Measurements from ENCODE around the gene VAV3.
"Not testable (repeated sequence)": the region's sequence is repeated elsewhere in the genome, so short reads cannot be mapped to it uniquely, and the experiment has no call there.

VAV3 gene

DNA sequence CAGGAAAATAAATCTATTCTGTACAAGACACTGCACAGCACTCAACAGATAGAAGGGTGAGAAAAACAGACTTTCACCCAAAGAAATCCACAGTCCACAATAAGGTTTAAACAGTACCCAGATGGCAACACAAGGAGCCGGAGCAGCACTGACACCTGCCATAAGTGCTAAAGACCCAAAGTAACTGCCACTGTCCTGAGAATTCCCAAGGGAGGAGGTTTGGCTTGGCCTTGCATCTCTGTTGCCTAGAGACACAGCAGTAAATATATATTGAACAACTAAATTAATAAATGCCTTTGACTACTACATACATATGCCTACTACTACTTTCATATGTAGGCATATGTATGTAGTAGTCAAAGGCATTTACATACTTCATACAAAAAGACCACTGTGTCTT lies 68.0 kb downstream of the VAV3 start:
- Histone ChIP-seq H3K4me1 (peaks cover 65 to 78% (median 74%) of the 10 kb centered on the region in 10 experiments), H3K9me3 (replicated peaks in 1 of 11) (peaks cover 12 to 26% (median 22%) of the 10 kb centered on the region in 11 experiments), H4K20me1 (no peaks in the 10 kb centered on the region; a peak in 1 of 22 replicates), H3K27ac (peak overlapping the region in 10 of 11 experiments; percentile 18 to 76 (median 66); a peak in 18 of 22 replicates), H3K36me3 (peaks cover 0 to 22% (median 16%) of the 10 kb centered on the region in 11 experiments; a peak in 19 of 22 replicates), H3K9ac (peak overlapping the region in 7 of 11 experiments; percentile 6 to 65 (median 38); a peak in 11 of 22 replicates), H3K4me3 (peak overlapping the region in 5 of 10 experiments; percentile 18 to 42 (median 30); a peak in 6 of 20 replicates), H3K27me3 (no peaks in the 10 kb centered on the region), H3K4me2 (peak overlapping the region; percentile 72 to 96 (median 84))
- TF ChIP-seq Cebpa-rat (IDR thresholded peaks at IDR 0.05): no peak

- H3K9me3 ChIP-seq (replicated peaks in 1 of 11): peaks cover 12 to 31% (median 28%) of the 10 kb centered on the region in 11 experiments
- H3K4me1 ChIP-seq: peaks cover 65 to 72% (median 71%) of the 10 kb centered on the region in 10 experiments
- peak overlapping the region in 7 of 11 experiments; percentile 35 to 76 (median 67); a peak in 9 of 22 replicates for H3K27ac ChIP-seq
- no peak for TF ChIP-seq Cebpa-rat (IDR thresholded peaks at IDR 0.05)
- H3K4me2 ChIP-seq: peak overlapping the region; percentile 72 to 96 (median 84); a peak in 20 of 22 replicates
- H3K27me3 ChIP-seq: no peaks in the 10 kb centered on the region
- H3K9ac ChIP-seq: peak overlapping the region in 1 of 11 experiments; percentile 65; a peak in 1 of 22 replicates
- no peaks in the 10 kb centered on the region; a peak in 1 of 22 replicates for H4K20me1 ChIP-seq
- H3K4me3 ChIP-seq: 0 out of 20 replicates have a peak overlapping the region, but pooled peaks of 1 of the 10 experiments have one; percentile 42
- H3K36me3 ChIP-seq: peaks cover 0 to 28% (median 17%) of the 10 kb centered on the region in 11 experiments; a peak in 19 of 22 replicates
These were observed 68.6 kb downstream of the VAV3 start for GRCh38 chr1:107896401-107896800.

- peaks cover 12 to 37% (median 32%) of the 10 kb centered on the region in 11 experiments for H3K9me3 ChIP-seq (replicated peaks in 1 of 11)
- no peak overlapping the region for H3K9ac ChIP-seq
- H3K4me1 ChIP-seq: peaks cover 58 to 66% (median 63%) of the 10 kb centered on the region in 10 experiments
- peak overlapping the region in 8 of 11 experiments; percentile 22 to 57 (median 34); a peak in 9 of 22 replicates for H3K27ac ChIP-seq
- no peaks in the 10 kb centered on the region; a peak in 1 of 22 replicates for H4K20me1 ChIP-seq
- no peaks in the 10 kb centered on the region for H3K27me3 ChIP-seq
- peak overlapping the region; percentile 40 to 88 (median 78) for H3K4me2 ChIP-seq
- H3K36me3 ChIP-seq: peaks cover 0 to 35% (median 17%) of the 10 kb centered on the region in 11 experiments; a peak in 19 of 22 replicates
- H3K4me3 ChIP-seq: no peak overlapping the region
- no peak for TF ChIP-seq Cebpa-rat (IDR thresholded peaks at IDR 0.05)
These were observed 69.4 kb downstream of the VAV3 start for GRCh38 chr1:107895403-107896191.

DNA sequence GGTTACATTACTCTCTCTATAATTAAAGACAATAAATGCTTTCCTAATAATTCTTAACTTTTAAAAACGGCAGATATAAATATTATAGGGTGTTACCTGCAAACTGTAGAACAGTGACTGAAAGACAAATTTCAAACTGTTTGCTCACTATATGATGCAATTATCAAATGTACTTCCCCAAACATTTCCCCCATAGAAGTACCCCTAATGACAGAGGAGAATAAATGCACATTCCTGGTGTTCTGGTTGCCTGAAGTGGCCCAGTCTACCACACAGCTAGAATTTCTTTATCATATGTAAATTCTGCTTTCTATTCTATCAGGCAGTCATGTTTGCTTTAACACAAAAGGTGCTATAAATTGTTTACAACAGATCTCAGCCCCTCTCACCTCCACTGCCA lies 70.4 kb downstream of the VAV3 start:
- Histone ChIP-seq H3K4me1 (peaks cover 48 to 59% (median 54%) of the 10 kb centered on the region in 10 experiments), H3K36me3 (peaks cover 0 to 36% (median 17%) of the 10 kb centered on the region in 11 experiments; a peak in 19 of 22 replicates), H3K9me3 (replicated peaks in 1 of 11) (peaks cover 12 to 43% (median 32%) of the 10 kb centered on the region in 11 experiments), H3K4me2 (peak overlapping the region; percentile 4 to 88 (median 78); a peak in 18 of 22 replicates), H3K9ac (0 out of 22 replicates have a peak overlapping the region, but pooled peaks of 1 of the 11 experiments have one; percentile 3), H3K4me3 (no peak overlapping the region), H3K27ac (peak overlapping the region in 7 of 11 experiments; percentile 12 to 57 (median 34); a peak in 9 of 22 replicates), H3K27me3 (no peaks in the 10 kb centered on the region), H4K20me1 (no peaks in the 10 kb centered on the region; a peak in 1 of 22 replicates)
- TF ChIP-seq Cebpa-rat (IDR thresholded peaks at IDR 0.05): 0 out of 22 replicates have a peak, but pooled peaks of 2 of the 11 experiments have one; percentile 21 to 25

DNA sequence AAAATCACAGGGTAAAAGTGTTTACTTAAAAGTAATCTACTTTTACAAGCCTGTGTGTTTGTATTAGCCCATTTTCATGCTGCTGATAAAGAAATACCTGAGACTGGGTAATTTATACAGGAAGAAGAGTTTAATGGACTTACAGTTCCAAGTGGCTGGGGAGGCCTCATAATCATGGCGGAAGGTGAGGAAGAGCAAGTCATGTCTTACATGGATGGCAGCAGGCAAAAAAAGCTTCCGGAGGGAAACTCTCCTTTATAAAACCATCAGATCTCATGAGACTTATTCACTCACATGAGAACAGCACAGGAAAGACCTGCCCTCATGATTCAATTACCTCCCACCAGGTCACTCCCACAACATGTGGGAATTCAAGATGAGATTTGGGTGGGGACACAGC lies 71.6 kb downstream of the VAV3 start:
- peak overlapping the region in 2 of 10 experiments; percentile 14 to 23; a peak in 2 of 20 replicates for H3K4me3 ChIP-seq
- not testable (repeated sequence) for H3K9ac ChIP-seq, H3K4me2 ChIP-seq, H3K27ac ChIP-seq, H3K27me3 ChIP-seq, H4K20me1 ChIP-seq
- H3K9me3 ChIP-seq (replicated peaks in 1 of 11): peaks cover 12 to 56% (median 36%) of the 10 kb centered on the region in 11 experiments
- H3K36me3 ChIP-seq: peaks cover 0 to 42% (median 17%) of the 10 kb centered on the region in 11 experiments; a peak in 19 of 22 replicates
- peaks cover 37 to 46% (median 41%) of the 10 kb centered on the region in 10 experiments for H3K4me1 ChIP-seq

DNA sequence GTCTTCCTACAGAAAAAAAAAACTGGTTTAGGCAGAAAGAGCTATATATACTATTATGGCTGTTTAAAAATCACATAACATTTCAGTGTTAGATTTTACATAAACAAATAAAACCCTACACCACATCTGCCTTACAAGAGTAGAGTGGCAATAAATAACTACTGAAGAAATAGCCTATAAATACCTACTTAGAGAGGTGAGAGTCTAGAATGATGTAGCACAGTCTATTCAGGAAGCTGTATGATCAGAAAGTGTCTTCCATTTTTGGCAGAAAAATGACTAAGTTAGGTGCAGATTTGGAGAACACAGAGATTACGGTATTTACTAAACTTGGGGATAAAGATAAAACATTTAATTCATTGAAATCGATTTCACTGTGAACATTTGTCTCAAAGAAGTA lies 75.5 kb downstream of the VAV3 start:
- H3K27me3 ChIP-seq: no peaks in the 10 kb centered on the region
- no peak overlapping the region for H3K9ac ChIP-seq
- no peak overlapping the region for H3K4me3 ChIP-seq
- peaks cover under 1 to 8% (median 3%) of the 10 kb centered on the region in 10 experiments; a peak in 17 of 20 replicates for H3K4me1 ChIP-seq
- no peak for TF ChIP-seq Cebpa-rat (IDR thresholded peaks at IDR 0.05)
- no peaks in the 10 kb centered on the region for H4K20me1 ChIP-seq
- peaks cover 0 to 63% (median 17%) of the 10 kb centered on the region in 11 experiments; a peak in 19 of 22 replicates for H3K36me3 ChIP-seq
- no peak overlapping the region for H3K4me2 ChIP-seq
- peaks cover 12 to 77% (median 51%) of the 10 kb centered on the region in 11 experiments for H3K9me3 ChIP-seq (replicated peaks in 1 of 11)
- no peak overlapping the region for H3K27ac ChIP-seq

DNA sequence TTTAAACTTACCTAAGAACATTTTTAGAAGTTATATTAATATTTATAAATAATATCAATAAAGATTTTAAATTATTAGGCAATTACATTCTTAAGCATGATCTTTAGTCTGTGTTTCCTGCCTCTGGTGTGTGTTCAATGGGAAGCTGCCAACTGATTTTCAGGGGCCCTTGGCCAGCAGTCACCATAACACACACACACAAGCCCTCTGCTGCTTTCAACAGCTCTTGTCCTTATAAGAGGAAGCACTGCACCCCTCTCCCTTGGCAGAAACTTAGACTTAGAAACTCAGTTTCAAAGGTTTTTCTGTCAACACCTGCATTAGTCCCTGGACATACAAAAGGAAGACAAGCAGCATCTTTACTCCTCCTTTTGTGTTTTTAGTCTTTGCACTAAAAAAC lies 81.4 kb downstream of the VAV3 start:
- Histone ChIP-seq H3K9ac (no peak overlapping the region), H3K27ac (no peak overlapping the region), H3K27me3 (no peaks in the 10 kb centered on the region), H4K20me1 (peaks cover 0 to 13% (median 0%) of the 10 kb centered on the region in 11 experiments; a peak in 1 of 22 replicates), H3K4me1 (peaks cover 0 to 21% (median 6%) of the 10 kb centered on the region in 10 experiments; a peak in 13 of 20 replicates), H3K4me3 (no peak overlapping the region), H3K9me3 (replicated peaks in 1 of 11) (peaks cover 0 to 38% (median 13%) of the 10 kb centered on the region in 11 experiments; a peak in 13 of 22 replicates), H3K36me3 (peaks cover 0 to 43% (median 0%) of the 10 kb centered on the region in 11 experiments; a peak in 7 of 22 replicates), H3K4me2 (peak overlapping the region in 3 of 11 experiments; percentile 1 to 25 (median 2); a peak in 3 of 22 replicates)
- no peak for TF ChIP-seq Cebpa-rat (IDR thresholded peaks at IDR 0.05)

DNA sequence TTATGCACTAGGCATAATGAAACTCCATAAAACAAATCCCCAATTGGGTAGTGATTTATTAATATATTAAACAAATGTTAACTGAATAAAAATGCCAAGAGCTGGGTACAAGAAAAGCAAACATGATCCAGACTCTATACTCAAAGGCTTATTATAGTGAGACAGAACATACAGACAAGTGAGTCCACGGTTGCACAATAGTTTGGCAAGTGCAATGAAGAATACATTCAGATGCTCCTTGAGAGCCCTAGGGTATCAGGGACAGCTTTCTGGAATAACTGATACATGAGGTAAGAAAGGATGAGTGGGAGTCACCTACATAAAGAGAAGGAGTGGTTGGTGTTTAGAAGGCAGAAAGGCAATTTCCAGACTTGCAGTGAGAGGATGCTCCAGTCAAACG lies 85.1 kb downstream of the VAV3 start:
- H3K27ac ChIP-seq: no peak overlapping the region
- no peaks in the 10 kb centered on the region for H3K27me3 ChIP-seq
- peak overlapping the region in 2 of 11 experiments; percentile 14 to 16; a peak in 1 of 22 replicates for H3K4me2 ChIP-seq
- peaks cover 0 to 40% (median 26%) of the 10 kb centered on the region in 11 experiments; a peak in 16 of 22 replicates for H3K9me3 ChIP-seq (replicated peaks in 1 of 11)
- peak in 3 of 11 experiments; percentile 8 to 29 (median 14); a peak in 2 of 22 replicates for TF ChIP-seq Cebpa-rat (IDR thresholded peaks at IDR 0.05)
- peaks cover 18 to 58% (median 31%) of the 10 kb centered on the region in 10 experiments; a peak in 19 of 20 replicates for H3K4me1 ChIP-seq
- peaks cover 0 to 13% (median 0%) of the 10 kb centered on the region in 11 experiments; a peak in 1 of 22 replicates for H4K20me1 ChIP-seq
- no peak overlapping the region for H3K4me3 ChIP-seq
- H3K9ac ChIP-seq: no peak overlapping the region
- H3K36me3 ChIP-seq: peaks cover 0 to 42% (median 4%) of the 10 kb centered on the region in 11 experiments; a peak in 10 of 22 replicates

Measured in BLaER1 treated with 17β-estradiol and CSF1 and Interleukin-3, amounts not matched to agents 10 nM and 100 nM (cell line).